Purkinje cell (primary cell): ENCODE results near the gene COX7A2. TPM values are rescaled to one million over a fixed set of nuclear protein-coding genes. Genes with fewer than 3 reads are reported as not detected.

Experiments used
- polyA plus RNA-seq: library from polyadenylated mRNA; unstranded; fragments of >200 nt; fragmentation: Nextera tagmentation; gene quantifications from 2 replicates; pipeline ENCODE4 v1.2.1, GENCODE V29; 2014

The COX7A2 gene
- 3,025 and 3,655 TPM in 2 replicates for polyA plus RNA-seq

GRCh38 chr6:75243333-75244062 lies at the start of gene COX7A2:
TSS of gene COX7A2 (minus strand) at chr6:75243801. CDS start at chr6:75243734, 67 bp downstream.

GRCh38 chr6:75284632-75285282 lies 41.2 kb upstream of the COX7A2 start, which contains the start of gene TMEM30A:
TSS of gene TMEM30A (minus strand) at chr6:75284792. CDS start at chr6:75284638, 154 bp downstream.

GRCh38 chr6:75205776-75206575 lies 37.6 kb downstream of the COX7A2 start, which contains the start of gene COL12A1:
TSS of gene COL12A1 (minus strand) at chr6:75206053. CDS start at chr6:75202792, 3,261 bp downstream.

Other genes with a start within 250 kb of the COX7A2 start
- gene COL12A1, start 37.7 kb downstream of the COX7A2 start, polyA plus RNA-seq, result 2.8 TPM in 1 of 2 replicates, not detected in the other
- 92.1 and 98.1 TPM in 2 replicates for gene TMEM30A, start 41.0 kb upstream of the COX7A2 start, polyA plus RNA-seq
- 0.32 and 2.6 TPM in 2 replicates for gene FILIP1, start 250.0 kb upstream of the COX7A2 start, polyA plus RNA-seq